ENCODE results near the gene RCBTB1.

DNA sequence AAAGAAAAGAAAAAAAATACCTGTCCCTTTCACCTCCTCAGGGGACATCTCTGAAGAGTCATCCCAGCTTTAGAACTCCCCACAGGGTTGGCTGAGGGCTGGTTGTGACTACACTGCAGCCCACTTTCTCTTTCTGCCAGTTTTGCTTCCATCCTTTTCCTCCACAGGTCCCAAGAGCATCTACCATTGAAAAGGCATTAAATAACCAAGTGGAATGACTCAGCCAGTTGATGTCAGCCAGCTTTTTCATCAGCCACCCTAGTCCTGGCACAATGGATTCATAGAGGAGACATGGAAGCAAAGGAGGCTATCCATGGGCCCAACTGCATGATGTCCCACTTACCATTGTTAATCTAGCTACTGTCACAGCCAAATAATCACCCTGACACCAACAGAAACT, 9.2 kb upstream of the RCBTB1 start:
- TF ChIP-seq SIN3A (IDR thresholded peaks at IDR 0.05; ENCODE audit: borderline replicate concordance, insufficient read depth, low read length) (no peak), POLR2AphosphoS5 (IDR thresholded peaks at IDR 0.05; ENCODE audit: low read depth, low read length) (no peak), REST (IDR thresholded peaks at IDR 0.05; ENCODE audit: insufficient read depth in 1 of 2, low read depth in 2 of 2, low read length in 2 of 2) (no peak)
